ENCODE measurements around the gene RNF4.
"Not testable (repeated sequence)": the region's sequence is repeated elsewhere in the genome, so short reads cannot be mapped to it uniquely, and the experiment has no call there.

Gene RNF4

GRCh38 chr4:2459589-2460349 is 9.1 kb upstream of the RNF4 start:
- DNase-seq = no peak

GRCh38 chr4:2461246-2461960 is 7.5 kb upstream of the RNF4 start:
- no peak for DNase-seq

- DNase-seq = peak; percentile 75
Observed at GRCh38 chr4:2462218-2462991, 6.5 kb upstream of the RNF4 start.

GRCh38 chr4:2462992-2463762 is 5.7 kb upstream of the RNF4 start:
- DNase-seq = no peak

GRCh38 chr4:2465032-2465431 is 3.9 kb upstream of the RNF4 start:
- DNase-seq = no peak

GRCh38 chr4:2465544-2465943 is 3.4 kb upstream of the RNF4 start:
- not testable (repeated sequence) for DNase-seq

- peak; percentile 81 for DNase-seq
Observed at GRCh38 chr4:2469192-2469984, 482 bp downstream of the RNF4 start.

GRCh38 chr4:2470791-2471190 is 1.9 kb downstream of the RNF4 start:
- DNase-seq = no peak

- DNase-seq = no peak
Observed at GRCh38 chr4:2472187-2472586, 3.3 kb downstream of the RNF4 start.

GRCh38 chr4:2478229-2478628 is 9.3 kb downstream of the RNF4 start:
- no peak for DNase-seq

GRCh38 chr4:2480649-2481048 is 11.7 kb downstream of the RNF4 start:
- no peak for DNase-seq

GRCh38 chr4:2482192-2482591 is 13.3 kb downstream of the RNF4 start:
- DNase-seq = no peak

- DNase-seq = peak; percentile 24
Observed at GRCh38 chr4:2482693-2483092, 13.8 kb downstream of the RNF4 start.

- no peak for DNase-seq
Observed at GRCh38 chr4:2483237-2483636, 14.3 kb downstream of the RNF4 start.

- DNase-seq = no peak
Observed at GRCh38 chr4:2484185-2484584, 15.3 kb downstream of the RNF4 start.

- peak; percentile 78 for DNase-seq
Observed at GRCh38 chr4:2484993-2485392, 16.1 kb downstream of the RNF4 start.

- DNase-seq = no peak
Observed at GRCh38 chr4:2485956-2486355, 17.1 kb downstream of the RNF4 start.

- no peak for DNase-seq
Observed at GRCh38 chr4:2486981-2487380, 18.1 kb downstream of the RNF4 start.

- no peak for DNase-seq
Observed at GRCh38 chr4:2487632-2488031, 18.7 kb downstream of the RNF4 start.

GRCh38 chr4:2489081-2489805 is 20.3 kb downstream of the RNF4 start:
- DNase-seq = no peak

- no peak for DNase-seq
Observed at GRCh38 chr4:2489841-2490552, 21.1 kb downstream of the RNF4 start.
